ENCODE data around the gene CD8B.
"Not testable (repeated sequence)": the region's sequence is repeated elsewhere in the genome, so short reads cannot be mapped to it uniquely, and the experiment has no call there.

DNA sequence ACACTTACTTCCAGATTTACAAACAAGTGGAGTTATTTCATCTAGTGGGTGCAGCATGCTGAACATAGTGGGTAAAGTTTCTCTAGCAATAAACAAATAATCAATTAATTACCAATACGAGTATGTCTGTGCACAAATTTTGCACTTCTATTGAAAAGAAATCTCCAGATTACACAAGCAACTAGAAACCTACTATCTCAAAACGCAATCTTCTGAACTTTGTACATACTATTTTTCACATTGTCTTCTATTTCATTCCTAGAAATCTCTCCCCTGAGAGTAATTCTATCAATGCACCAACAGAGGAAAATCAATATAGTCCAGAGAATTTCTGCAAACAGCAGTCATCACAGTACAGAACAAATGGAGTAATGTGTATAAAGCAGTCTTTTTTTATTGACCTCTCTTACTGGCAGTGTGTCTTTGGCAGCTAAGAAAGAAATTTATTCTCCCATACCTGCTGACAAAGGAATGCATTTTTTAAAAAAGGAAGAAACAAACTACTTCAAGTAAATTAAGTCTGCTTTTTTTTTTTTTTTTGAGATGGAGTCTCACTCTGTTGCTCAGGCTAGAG lies 7.3 kb upstream of the CD8B start:
- TF ChIP-seq, protein P1, sequence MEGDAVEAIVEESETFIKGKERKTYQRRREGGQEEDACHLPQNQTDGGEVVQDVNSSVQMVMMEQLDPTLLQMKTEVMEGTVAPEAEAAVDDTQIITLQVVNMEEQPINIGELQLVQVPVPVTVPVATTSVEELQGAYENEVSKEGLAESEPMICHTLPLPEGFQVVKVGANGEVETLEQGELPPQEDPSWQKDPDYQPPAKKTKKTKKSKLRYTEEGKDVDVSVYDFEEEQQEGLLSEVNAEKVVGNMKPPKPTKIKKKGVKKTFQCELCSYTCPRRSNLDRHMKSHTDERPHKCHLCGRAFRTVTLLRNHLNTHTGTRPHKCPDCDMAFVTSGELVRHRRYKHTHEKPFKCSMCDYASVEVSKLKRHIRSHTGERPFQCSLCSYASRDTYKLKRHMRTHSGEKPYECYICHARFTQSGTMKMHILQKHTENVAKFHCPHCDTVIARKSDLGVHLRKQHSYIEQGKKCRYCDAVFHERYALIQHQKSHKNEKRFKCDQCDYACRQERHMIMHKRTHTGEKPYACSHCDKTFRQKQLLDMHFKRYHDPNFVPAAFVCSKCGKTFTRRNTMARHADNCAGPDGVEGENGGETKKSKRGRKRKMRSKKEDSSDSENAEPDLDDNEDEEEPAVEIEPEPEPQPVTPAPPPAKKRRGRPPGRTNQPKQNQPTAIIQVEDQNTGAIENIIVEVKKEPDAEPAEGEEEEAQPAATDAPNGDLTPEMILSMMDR (IDR thresholded peaks at IDR 0.05), result not testable (repeated sequence)
- TF ChIP-seq POLR2A (IDR thresholded peaks at IDR 0.05), result not testable (repeated sequence)

Data from right lobe of liver (tissue), 4 donors.